ENCODE data around the gene ING2. TPM values are rescaled to one million over a fixed set of nuclear protein-coding genes. Genes with fewer than 3 reads are reported as not detected.

Gene ING2
- total and polyA plus RNA-seq, 4 donors = 3.9 to 8.8 (median 5.1) TPM

DNA sequence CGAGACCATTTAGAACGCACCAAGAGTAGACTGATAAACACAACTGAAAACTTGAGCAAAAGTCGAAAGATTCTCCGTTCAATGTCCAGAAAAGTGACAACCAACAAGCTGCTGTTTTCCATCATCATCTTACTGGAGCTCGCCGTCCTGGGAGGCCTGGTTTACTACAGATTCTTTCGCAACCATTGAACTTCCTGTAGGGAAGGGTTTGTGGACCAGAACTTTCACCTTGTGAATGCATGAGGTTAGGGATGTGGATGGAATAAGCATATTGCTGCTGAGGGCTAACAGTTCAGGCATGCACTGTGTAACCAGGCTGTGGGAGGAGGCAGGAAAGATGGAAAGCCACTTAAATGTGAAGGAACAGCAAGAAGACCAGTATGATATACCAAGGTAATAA lies 20.9 kb upstream of the ING2 start:
- no peak overlapping the region for H3K9ac ChIP-seq (ENCODE audit: low read depth in 1 of 2, low read length in 2 of 2)
- H3K4me1 ChIP-seq (ENCODE audit: control insufficient read depth in 4 of 4, insufficient read depth in 4 of 4, low read length in 3 of 4) = no peaks in the 10 kb centered on the region
- H3K9me3 ChIP-seq (ENCODE audit: control insufficient read depth in 4 of 4, low read length in 3 of 4) = no peaks in the 10 kb centered on the region
- TF ChIP-seq, protein P1, sequence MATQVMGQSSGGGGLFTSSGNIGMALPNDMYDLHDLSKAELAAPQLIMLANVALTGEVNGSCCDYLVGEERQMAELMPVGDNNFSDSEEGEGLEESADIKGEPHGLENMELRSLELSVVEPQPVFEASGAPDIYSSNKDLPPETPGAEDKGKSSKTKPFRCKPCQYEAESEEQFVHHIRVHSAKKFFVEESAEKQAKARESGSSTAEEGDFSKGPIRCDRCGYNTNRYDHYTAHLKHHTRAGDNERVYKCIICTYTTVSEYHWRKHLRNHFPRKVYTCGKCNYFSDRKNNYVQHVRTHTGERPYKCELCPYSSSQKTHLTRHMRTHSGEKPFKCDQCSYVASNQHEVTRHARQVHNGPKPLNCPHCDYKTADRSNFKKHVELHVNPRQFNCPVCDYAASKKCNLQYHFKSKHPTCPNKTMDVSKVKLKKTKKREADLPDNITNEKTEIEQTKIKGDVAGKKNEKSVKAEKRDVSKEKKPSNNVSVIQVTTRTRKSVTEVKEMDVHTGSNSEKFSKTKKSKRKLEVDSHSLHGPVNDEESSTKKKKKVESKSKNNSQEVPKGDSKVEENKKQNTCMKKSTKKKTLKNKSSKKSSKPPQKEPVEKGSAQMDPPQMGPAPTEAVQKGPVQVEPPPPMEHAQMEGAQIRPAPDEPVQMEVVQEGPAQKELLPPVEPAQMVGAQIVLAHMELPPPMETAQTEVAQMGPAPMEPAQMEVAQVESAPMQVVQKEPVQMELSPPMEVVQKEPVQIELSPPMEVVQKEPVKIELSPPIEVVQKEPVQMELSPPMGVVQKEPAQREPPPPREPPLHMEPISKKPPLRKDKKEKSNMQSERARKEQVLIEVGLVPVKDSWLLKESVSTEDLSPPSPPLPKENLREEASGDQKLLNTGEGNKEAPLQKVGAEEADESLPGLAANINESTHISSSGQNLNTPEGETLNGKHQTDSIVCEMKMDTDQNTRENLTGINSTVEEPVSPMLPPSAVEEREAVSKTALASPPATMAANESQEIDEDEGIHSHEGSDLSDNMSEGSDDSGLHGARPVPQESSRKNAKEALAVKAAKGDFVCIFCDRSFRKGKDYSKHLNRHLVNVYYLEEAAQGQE (IDR thresholded peaks at IDR 0.05) = no peak
- no peak for TF ChIP-seq SP1 (IDR thresholded peaks at IDR 0.05)
- TF ChIP-seq RXRA (IDR thresholded peaks at IDR 0.05) = no peak
- TF ChIP-seq FOXA1 (IDR thresholded peaks at IDR 0.05) = no peak
- TF ChIP-seq HNF4G (IDR thresholded peaks at IDR 0.05) = no peak
- TF ChIP-seq FOXA2 (IDR thresholded peaks at IDR 0.05) = no peak
- TF ChIP-seq, protein P2, sequence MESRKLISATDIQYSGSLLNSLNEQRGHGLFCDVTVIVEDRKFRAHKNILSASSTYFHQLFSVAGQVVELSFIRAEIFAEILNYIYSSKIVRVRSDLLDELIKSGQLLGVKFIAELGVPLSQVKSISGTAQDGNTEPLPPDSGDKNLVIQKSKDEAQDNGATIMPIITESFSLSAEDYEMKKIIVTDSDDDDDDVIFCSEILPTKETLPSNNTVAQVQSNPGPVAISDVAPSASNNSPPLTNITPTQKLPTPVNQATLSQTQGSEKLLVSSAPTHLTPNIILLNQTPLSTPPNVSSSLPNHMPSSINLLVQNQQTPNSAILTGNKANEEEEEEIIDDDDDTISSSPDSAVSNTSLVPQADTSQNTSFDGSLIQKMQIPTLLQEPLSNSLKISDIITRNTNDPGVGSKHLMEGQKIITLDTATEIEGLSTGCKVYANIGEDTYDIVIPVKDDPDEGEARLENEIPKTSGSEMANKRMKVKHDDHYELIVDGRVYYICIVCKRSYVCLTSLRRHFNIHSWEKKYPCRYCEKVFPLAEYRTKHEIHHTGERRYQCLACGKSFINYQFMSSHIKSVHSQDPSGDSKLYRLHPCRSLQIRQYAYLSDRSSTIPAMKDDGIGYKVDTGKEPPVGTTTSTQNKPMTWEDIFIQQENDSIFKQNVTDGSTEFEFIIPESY (IDR thresholded peaks at IDR 0.05) = no peak
- TF ChIP-seq NR2F2 (IDR thresholded peaks at IDR 0.05) = no peak
- no peak for TF ChIP-seq TAF1 (conservative IDR thresholded peaks at IDR 0.05)
- no peak for DNase-seq (ENCODE audit: low spot score)
- WGBS = 85% methylated on average over 7 of the region's 7 CpGs
- H3K27ac ChIP-seq (ENCODE audit: low read depth in 1 of 2, low read length in 2 of 2) = no peak overlapping the region
- H3K4me3 ChIP-seq (ENCODE audit: low read depth in 1 of 3, low read length in 3 of 3) = no peak overlapping the region
- no peaks in the 10 kb centered on the region for H3K27me3 ChIP-seq (ENCODE audit: control insufficient read depth in 4 of 4, insufficient read depth in 4 of 4, low read length in 3 of 4)
- no peaks in the 10 kb centered on the region for H3K36me3 ChIP-seq (ENCODE audit: control insufficient read depth in 4 of 4, insufficient read depth in 3 of 4, low read depth in 1 of 4, low read length in 3 of 4)

DNA sequence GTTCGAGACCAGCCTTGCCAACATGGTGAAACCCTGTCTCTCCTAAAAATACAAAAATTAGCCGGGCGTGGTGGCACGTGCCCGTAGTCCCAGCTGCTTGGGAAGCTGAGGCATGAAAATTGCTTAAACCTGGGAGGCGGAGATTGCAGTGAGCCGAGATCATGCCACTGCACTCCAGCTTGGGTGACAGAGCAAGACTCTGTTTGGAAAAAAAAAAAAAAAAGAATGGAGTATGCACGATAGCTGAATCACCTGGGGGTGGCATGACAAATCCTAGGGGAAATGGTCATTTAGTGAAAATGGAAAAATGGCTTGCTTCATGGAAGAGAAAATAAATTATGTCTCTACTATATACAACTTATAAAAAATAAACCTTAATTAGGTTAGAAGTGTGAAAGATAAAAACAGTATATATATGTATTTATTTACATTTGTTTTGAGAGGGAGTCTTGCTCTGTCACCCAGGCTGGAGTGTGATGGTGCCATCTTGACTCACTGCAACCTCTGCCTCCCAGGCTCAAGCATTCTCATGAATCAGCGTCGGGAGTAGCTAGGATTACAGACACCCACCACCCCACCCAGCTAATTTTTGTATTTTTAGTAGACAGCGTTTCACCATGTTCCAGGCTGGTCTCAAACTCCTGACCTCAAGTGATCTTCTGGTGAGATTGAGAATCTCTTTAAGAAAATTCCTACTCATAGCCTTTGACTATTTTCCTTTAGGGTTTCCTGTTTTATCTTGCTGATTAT lies 19.3 kb upstream of the ING2 start:
- DNase-seq (ENCODE audit: low spot score) = no peak
- no peaks in the 10 kb centered on the region for H3K4me1 ChIP-seq (ENCODE audit: control insufficient read depth in 4 of 4, insufficient read depth in 4 of 4, low read length in 3 of 4)
- H3K27ac ChIP-seq (ENCODE audit: low read depth in 1 of 2, low read length in 2 of 2) = no peak overlapping the region
- H3K27me3 ChIP-seq (ENCODE audit: control insufficient read depth in 4 of 4, insufficient read depth in 4 of 4, low read length in 3 of 4) = no peaks in the 10 kb centered on the region
- WGBS = 89% methylated on average over 11 of the region's 11 CpGs
- H3K4me3 ChIP-seq (ENCODE audit: low read depth in 1 of 3, low read length in 3 of 3) = no peak overlapping the region
- no peaks in the 10 kb centered on the region for H3K9me3 ChIP-seq (ENCODE audit: control insufficient read depth in 4 of 4, low read length in 3 of 4)
- H3K9ac ChIP-seq (ENCODE audit: low read depth in 1 of 2, low read length in 2 of 2) = no peak overlapping the region
- TF ChIP-seq FOXA2 (IDR thresholded peaks at IDR 0.05) (no peak), YY1 (IDR thresholded peaks at IDR 0.05) (no peak), RAD21 (IDR thresholded peaks at IDR 0.05) (no peak), FOXA1 (IDR thresholded peaks at IDR 0.05) (no peak), TAF1 (conservative IDR thresholded peaks at IDR 0.05) (no peak), JUND (IDR thresholded peaks at IDR 0.05) (no peak), GABPA (IDR thresholded peaks at IDR 0.05 in 1 of 2, conservative IDR thresholded peaks at IDR 0.05 in 1 of 2) (no peak), HNF4G (IDR thresholded peaks at IDR 0.05) (no peak), HNF4A (conservative IDR thresholded peaks at IDR 0.05) (no peak), EGR1 (IDR thresholded peaks at IDR 0.05; ENCODE audit: low read depth in 2 of 2) (no peak), NR2F2 (IDR thresholded peaks at IDR 0.05) (no peak)
- TF ChIP-seq, protein P2 (IDR thresholded peaks at IDR 0.05) = no peak
- TF ChIP-seq, protein P3, sequence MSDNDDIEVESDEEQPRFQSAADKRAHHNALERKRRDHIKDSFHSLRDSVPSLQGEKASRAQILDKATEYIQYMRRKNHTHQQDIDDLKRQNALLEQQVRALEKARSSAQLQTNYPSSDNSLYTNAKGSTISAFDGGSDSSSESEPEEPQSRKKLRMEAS (IDR thresholded peaks at IDR 0.05) = no peak
- no peaks in the 10 kb centered on the region for H3K36me3 ChIP-seq (ENCODE audit: control insufficient read depth in 4 of 4, insufficient read depth in 3 of 4, low read depth in 1 of 4, low read length in 3 of 4)

Measured in liver (tissue), 9 donors.